ENCODE results near the gene SNRNP25.

SNRNP25 gene

DNA sequence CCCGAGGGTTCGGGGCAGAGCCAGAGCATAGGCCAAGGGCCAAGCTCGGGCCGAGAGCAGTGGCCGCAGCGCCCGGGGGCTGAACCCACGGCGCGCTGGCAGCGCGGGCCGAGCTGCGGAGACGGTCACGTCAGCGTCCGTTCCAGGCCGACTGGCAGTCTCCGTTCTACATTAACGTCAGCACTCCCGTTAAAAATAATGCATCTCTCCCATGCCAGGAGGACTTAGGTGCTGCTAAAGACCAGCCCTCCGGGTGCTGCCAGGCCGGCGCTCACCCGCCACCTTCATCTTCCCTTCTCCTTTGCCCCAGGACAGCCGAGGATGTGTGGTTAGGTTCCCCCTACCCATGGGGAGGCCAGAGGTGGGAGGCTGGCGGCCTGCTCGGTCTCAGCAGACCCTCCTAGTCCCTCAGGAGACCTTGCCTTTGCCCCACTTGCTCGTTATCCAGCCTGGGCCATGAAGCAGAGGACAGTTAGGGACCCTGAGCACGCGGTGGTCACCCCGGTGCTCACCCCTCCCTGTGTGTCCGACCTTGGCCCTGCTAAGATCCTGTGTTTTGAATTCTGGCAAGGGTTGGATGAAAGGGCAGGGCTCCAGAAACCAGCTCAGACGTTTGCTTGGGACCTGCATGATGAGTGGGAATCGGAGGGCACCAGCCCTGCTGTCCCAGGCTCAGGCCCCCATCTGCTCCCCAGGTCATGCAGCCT is 25.0 kb downstream of the SNRNP25 start:
- TF ChIP-seq ZFX (IDR thresholded peaks at IDR 0.05; ENCODE audit: borderline replicate concordance): no peak
- TF ChIP-seq, protein P1, sequence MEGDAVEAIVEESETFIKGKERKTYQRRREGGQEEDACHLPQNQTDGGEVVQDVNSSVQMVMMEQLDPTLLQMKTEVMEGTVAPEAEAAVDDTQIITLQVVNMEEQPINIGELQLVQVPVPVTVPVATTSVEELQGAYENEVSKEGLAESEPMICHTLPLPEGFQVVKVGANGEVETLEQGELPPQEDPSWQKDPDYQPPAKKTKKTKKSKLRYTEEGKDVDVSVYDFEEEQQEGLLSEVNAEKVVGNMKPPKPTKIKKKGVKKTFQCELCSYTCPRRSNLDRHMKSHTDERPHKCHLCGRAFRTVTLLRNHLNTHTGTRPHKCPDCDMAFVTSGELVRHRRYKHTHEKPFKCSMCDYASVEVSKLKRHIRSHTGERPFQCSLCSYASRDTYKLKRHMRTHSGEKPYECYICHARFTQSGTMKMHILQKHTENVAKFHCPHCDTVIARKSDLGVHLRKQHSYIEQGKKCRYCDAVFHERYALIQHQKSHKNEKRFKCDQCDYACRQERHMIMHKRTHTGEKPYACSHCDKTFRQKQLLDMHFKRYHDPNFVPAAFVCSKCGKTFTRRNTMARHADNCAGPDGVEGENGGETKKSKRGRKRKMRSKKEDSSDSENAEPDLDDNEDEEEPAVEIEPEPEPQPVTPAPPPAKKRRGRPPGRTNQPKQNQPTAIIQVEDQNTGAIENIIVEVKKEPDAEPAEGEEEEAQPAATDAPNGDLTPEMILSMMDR (IDR thresholded peaks at IDR 0.05): no peak
- H3K27ac ChIP-seq: peak overlapping the region; percentile 84

DNA sequence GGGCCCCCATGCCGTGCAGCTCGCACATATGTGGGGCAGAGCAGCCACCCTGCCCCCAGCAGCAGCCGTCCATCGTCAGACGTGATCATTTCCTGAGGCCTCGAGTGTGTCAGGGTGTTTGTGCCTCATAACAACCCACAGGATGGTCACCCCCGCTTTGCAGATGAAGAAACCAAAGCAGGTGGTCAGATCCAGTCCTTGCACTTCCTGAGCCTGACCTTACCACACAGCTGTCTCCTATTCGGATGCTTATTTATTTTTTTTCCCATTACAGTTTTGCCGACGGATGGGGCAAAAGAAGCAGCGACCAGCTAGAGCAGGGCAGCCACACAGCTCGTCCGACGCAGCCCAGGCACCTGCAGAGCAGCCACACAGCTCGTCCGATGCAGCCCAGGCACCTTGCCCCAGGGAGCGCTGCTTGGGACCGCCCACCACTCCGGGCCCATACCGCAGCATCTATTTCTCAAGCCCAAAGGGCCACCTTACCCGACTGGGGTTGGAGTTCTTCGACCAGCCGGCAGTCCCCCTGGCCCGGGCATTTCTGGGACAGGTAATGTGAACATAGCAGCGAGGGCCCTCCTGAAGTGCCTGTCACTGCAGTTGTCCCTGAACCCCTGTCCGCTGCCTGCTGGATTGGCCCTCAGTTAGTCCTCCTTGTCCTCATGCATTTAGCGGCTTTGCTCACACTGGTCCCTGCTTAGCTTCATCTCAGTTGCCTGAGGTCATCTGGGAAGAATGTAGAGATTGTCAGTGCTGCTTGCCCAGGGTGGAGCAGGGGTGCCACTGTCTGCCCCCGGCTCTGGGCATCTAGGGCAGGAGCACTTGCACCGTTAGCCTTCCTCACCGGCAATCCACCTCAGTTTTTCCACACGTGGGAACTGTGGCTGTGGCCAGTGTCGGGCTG is 25.8 kb downstream of the SNRNP25 start:
- no peak for TF ChIP-seq ZFX (IDR thresholded peaks at IDR 0.05; ENCODE audit: borderline replicate concordance)
- TF ChIP-seq, protein P1 (IDR thresholded peaks at IDR 0.05): no peak
- H3K27ac ChIP-seq: peak overlapping the region; percentile 84

DNA sequence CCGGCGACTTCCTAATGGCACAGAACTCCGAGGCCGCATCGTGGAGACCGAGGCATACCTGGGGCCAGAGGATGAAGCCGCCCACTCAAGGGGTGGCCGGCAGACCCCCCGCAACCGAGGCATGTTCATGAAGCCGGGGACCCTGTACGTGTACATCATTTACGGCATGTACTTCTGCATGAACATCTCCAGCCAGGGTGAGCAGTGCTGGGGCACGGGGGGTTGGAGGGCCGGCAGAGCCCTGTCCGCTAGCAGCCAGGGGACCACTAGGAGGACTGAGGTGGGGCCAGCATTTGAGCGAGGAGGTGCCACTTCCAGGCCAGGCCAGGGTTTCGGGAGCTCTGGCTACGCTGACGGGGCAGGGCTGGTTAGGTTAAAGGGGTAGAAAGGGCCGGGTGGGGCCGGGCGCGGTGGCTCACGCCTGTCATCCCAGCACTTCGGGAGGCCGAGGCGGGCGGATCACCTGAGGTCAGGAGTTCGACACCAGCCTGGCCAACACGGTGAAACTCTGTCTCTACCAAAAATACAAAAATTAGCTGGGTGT is 29.5 kb downstream of the SNRNP25 start:
- no peak overlapping the region for H3K27ac ChIP-seq
- no peak for TF ChIP-seq ZFX (IDR thresholded peaks at IDR 0.05; ENCODE audit: borderline replicate concordance)
- TF ChIP-seq, protein P1 (IDR thresholded peaks at IDR 0.05): no peak

DNA sequence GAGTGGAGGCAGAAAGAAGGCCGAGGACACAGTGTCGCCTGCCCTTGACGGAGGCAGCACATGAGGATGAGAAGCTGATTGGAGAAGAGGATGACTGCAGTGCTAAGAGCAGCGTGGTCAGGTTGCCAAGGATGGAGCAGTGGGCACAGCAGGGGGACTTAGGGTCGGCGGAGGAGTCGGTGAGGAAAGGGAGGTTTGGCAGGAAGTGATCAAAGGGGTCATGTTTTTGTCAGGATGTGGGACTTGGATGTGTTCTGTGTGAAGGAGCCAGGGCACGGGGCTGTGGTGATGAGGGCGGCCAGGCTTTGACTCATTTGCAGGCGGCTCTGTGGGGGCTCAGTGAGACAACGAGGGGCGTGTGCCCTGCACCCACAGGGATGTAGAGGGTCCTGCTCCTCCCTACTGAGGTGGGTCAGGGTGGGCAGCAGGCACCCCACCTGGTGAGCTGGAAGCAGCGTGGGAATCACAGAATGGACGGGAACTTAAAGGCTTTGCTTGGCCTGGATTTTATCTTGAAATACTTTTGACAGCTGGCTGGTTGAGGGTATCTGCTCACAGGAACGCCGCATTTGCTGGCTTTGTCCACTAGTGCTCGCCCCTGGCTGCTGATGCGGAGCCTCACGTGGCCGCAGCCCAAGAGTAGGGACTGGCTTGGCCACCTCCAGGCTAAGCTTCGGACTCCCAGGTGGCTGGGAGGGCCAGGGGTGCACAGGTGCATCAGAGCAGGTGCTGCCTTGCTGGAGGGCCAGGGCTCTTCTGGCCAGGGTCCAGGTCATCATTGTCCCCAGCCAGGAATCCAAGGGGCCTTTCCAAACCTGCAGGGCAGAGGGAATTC is 30.4 kb downstream of the SNRNP25 start:
- H3K27ac ChIP-seq: no peak overlapping the region
- TF ChIP-seq, protein P1 (IDR thresholded peaks at IDR 0.05): no peak
- no peak for TF ChIP-seq ZFX (IDR thresholded peaks at IDR 0.05; ENCODE audit: borderline replicate concordance)

DNA sequence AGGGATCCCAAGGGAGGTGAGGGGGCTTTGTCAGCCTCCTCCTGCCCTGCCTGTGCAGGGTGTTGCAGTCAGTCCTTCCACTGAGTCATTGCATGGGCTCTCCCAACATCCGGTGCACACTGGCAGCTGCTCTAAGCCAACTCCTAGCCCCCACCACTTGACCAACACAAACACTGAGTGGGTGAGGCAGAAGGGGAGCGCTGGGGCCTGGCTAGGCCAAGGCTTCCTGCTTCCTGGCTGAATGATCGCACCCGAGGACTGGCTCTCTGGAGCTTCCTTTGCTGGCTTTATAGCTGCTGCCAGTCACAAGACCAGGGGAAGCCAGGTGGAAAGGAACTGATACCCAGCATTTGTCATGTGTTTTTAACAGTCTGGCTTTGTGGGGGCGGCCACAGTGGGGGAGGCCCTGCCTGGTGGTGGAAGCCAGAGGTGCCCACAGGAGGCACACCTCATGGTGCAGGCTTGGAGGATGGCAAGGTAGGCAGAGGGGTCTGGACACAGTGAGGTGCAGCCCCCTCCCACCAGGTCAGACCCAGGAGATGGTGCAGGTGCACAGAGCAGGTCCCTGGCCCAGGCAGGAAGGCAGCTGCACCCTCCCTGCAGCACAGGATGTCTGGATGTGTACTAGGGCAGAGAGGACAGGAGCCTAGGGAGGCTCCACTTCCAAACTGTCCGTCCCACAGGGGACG is 31.2 kb downstream of the SNRNP25 start:
- TF ChIP-seq, protein P1 (IDR thresholded peaks at IDR 0.05): no peak
- no peak overlapping the region for H3K27ac ChIP-seq

DNA sequence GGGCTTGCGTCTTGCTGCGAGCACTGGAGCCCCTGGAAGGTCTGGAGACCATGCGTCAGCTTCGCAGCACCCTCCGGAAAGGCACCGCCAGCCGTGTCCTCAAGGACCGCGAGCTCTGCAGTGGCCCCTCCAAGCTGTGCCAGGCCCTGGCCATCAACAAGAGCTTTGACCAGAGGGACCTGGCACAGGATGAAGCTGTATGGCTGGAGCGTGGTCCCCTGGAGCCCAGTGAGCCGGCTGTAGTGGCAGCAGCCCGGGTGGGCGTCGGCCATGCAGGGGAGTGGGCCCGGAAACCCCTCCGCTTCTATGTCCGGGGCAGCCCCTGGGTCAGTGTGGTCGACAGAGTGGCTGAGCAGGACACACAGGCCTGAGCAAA is 31.8 kb downstream of the SNRNP25 start:
- H3K27ac ChIP-seq: no peak overlapping the region
- no peak for TF ChIP-seq ZFX (IDR thresholded peaks at IDR 0.05; ENCODE audit: borderline replicate concordance)

DNA sequence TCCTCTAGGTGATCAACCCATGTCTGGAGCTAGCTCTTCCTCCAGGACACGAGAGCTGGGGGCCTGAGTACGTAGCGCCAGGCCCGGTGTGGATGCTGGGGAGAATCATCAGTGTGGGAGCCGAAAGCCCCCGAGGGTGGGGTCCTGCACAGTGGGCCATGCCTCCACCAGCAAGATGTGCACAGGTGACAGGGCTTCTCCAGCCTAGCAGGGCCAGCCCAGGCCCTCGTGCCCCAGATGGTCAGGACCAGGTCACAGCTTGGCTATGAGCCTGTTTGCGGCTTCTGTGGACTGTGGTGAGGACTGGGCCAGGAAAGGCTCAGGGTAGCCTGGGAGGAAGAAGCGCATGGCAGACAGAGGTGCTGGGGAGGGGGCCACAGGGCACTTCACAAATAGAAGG is 32.2 kb downstream of the SNRNP25 start:
- TF ChIP-seq ZFX (IDR thresholded peaks at IDR 0.05; ENCODE audit: borderline replicate concordance): no peak
- TF ChIP-seq, protein P1 (IDR thresholded peaks at IDR 0.05): no peak
- no peak overlapping the region for H3K27ac ChIP-seq

All from 22Rv1 (cell line).